HepG2 (cell line): Measurements from ENCODE around the gene SBK1. TPM values are rescaled to one million over a fixed set of nuclear protein-coding genes. Genes with fewer than 3 reads are reported as not detected.
A peak's percentile ranks its signal among the peaks of the same experiment; 100 is the strongest.

ENCODE experiments used
- ESRRA ChIP-seq: sonication (generic); formaldehyde crosslinking; IDR thresholded peaks from 2 replicates; pipeline ENCODE4 v1.5.1; 2020; ENCODE audit warnings: mild to moderate bottlenecking, low read depth, missing genetic modification reagents
- FOXA1 ChIP-seq, 2 experiments: fragments of 450-650 bp in 1 of 2; sonication (generic) in 1 of 2; formaldehyde crosslinking in 1 of 2; IDR thresholded peaks; 2 replicates each; pipeline versions ENCODE4 v1.4.0 to v1.6.1; 2016 to 2020; ENCODE audit warnings: missing genetic modification reagents in 1 of 2
- HNF4A ChIP-seq: sonication (generic); formaldehyde crosslinking; IDR thresholded peaks from 2 replicates; pipeline ENCODE4 v1.4.0; 2020; ENCODE audit warnings: missing genetic modification reagents
- SMARCE1 ChIP-seq: fragments of 450-650 bp; IDR thresholded peaks from 2 replicates; pipeline ENCODE4 v1.6.1; 2017; ENCODE audit warnings: borderline replicate concordance
- XBP1 ChIP-seq: sonication (generic); formaldehyde crosslinking; IDR thresholded peaks from 2 replicates; pipeline ENCODE4 v1.5.0; 2020; ENCODE audit warnings: missing genetic modification reagents
- ZNF253 ChIP-seq: sonication (generic); formaldehyde crosslinking; IDR thresholded peaks from 2 replicates; pipeline ENCODE4 v1.8.0; 2022; ENCODE audit warnings: mild to moderate bottlenecking, missing genetic modification reagents, borderline replicate concordance
- ZNF556 ChIP-seq: sonication (generic); formaldehyde crosslinking; IDR thresholded peaks from 2 replicates; pipeline ENCODE4 v1.4.0; 2020; ENCODE audit warnings: mild to moderate bottlenecking, missing genetic modification reagents, borderline replicate concordance
- ZNF746 ChIP-seq: sonication (generic); formaldehyde crosslinking; IDR thresholded peaks from 2 replicates; pipeline ENCODE4 v1.8.0; 2022; ENCODE audit warnings: mild to moderate bottlenecking, missing genetic modification reagents
- polyA plus RNA-seq, 8 experiments: library from polyadenylated mRNA; depleted of rRNA in 3 of 8; stranded (reverse) in 7 of 8; unstranded in 1 of 8; fragments of >200 nt; fragmentation: Illumina TruSeq in 4 of 8; extraction: Trizol in 4 of 8; gene quantifications; 2 replicates each; pipeline versions ENCODE4 v1.2.1 to v1.2.3, GENCODE V29; 2011 to 2016; ENCODE audit warnings: low read depth in 4 of 8, missing spikeins in 1 of 8, mixed read lengths in 1 of 8; ENCODE audit not compliant: insufficient read depth in 1 of 8
- total RNA-seq, 5 experiments: library from RNA; depleted of rRNA; stranded (reverse); fragments of >200 nt; fragmentation: Illumina TruSeq; extraction: Trizol; gene quantifications; 2 replicates each; pipeline ENCODE4 v1.2.3, GENCODE V29; 2016; ENCODE audit warnings: low read depth in 1 of 5
- TF ChIP-seq, protein P1 (sequence below): sonication (generic); formaldehyde crosslinking; IDR thresholded peaks from 2 replicates; pipeline ENCODE4 v1.4.0; 2020; ENCODE audit warnings: missing genetic modification reagents
- TF ChIP-seq, protein P2 (sequence below): sonication (generic); formaldehyde crosslinking; IDR thresholded peaks from 2 replicates; pipeline ENCODE4 v1.9.0; 2022; ENCODE audit warnings: missing genetic modification reagents, mild to moderate bottlenecking, borderline replicate concordance
- TF ChIP-seq, protein P3 (sequence below): sonication (generic); formaldehyde crosslinking; IDR thresholded peaks from one replicate; pipeline ENCODE4 v1.5.1; 2020; ENCODE audit warnings: mild to moderate bottlenecking, missing genetic modification reagents; ENCODE audit errors: not compliant biosample characterization

Gene SBK1
- total and polyA plus RNA-seq, 2 of the 13 experiments (the other 11 are each of a cell fraction or from before 2014, with no cell fraction given): 0.15 to 0.17 TPM

DNA sequence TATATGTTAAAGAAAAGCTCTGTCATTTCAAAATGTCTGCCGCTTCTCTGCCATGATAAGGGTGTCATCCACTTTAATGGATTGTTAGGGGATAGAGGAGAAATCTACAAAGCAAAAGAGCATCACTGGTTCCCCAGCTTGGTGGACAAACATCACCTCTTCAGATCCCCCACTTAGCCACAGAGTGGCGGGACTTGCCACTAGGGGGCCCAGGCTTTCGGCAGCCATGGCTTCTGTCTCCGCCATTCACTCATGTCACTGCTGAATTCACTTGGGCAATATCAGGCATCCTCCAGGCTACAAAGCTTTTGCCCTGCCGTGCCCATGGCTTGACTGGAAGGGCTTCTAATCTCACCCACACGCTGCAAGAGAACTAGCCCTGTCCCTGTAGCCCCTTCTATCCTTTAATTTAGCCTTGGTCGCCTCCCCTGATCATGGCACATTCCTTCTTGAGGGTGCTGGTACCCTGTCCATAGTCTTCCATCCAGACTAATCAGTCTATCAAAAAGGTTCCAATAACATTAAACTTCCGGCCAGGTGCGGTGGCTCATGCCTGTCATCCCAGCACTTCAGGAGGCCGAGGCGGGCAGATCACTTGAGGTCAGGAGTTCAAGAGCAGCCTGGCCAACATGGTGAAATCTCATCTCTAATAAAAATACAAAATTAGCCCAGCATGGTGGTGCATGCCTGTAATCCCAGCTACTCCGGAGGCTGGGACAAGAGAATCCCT lies 34.7 kb downstream of the SBK1 start (continued):
- TF ChIP-seq ZNF253 (CRISPR knock-in tag) (no peak), ESRRA (CRISPR knock-in tag) (no peak), SMARCE1 (no peak), ZNF746 (CRISPR knock-in tag) (no peak), HNF4A (CRISPR knock-in tag) (no peak), ZNF556 (CRISPR knock-in tag) (no peak), XBP1 (no peak), FOXA1 (IDR thresholded peaks at IDR 0.05) (no peak), FOXA1 (CRISPR knock-in tag; IDR thresholded peaks at IDR 0.05) (peak; percentile 17; the same call in 1 of the 2 replicates)
- TF ChIP-seq, protein P1, sequence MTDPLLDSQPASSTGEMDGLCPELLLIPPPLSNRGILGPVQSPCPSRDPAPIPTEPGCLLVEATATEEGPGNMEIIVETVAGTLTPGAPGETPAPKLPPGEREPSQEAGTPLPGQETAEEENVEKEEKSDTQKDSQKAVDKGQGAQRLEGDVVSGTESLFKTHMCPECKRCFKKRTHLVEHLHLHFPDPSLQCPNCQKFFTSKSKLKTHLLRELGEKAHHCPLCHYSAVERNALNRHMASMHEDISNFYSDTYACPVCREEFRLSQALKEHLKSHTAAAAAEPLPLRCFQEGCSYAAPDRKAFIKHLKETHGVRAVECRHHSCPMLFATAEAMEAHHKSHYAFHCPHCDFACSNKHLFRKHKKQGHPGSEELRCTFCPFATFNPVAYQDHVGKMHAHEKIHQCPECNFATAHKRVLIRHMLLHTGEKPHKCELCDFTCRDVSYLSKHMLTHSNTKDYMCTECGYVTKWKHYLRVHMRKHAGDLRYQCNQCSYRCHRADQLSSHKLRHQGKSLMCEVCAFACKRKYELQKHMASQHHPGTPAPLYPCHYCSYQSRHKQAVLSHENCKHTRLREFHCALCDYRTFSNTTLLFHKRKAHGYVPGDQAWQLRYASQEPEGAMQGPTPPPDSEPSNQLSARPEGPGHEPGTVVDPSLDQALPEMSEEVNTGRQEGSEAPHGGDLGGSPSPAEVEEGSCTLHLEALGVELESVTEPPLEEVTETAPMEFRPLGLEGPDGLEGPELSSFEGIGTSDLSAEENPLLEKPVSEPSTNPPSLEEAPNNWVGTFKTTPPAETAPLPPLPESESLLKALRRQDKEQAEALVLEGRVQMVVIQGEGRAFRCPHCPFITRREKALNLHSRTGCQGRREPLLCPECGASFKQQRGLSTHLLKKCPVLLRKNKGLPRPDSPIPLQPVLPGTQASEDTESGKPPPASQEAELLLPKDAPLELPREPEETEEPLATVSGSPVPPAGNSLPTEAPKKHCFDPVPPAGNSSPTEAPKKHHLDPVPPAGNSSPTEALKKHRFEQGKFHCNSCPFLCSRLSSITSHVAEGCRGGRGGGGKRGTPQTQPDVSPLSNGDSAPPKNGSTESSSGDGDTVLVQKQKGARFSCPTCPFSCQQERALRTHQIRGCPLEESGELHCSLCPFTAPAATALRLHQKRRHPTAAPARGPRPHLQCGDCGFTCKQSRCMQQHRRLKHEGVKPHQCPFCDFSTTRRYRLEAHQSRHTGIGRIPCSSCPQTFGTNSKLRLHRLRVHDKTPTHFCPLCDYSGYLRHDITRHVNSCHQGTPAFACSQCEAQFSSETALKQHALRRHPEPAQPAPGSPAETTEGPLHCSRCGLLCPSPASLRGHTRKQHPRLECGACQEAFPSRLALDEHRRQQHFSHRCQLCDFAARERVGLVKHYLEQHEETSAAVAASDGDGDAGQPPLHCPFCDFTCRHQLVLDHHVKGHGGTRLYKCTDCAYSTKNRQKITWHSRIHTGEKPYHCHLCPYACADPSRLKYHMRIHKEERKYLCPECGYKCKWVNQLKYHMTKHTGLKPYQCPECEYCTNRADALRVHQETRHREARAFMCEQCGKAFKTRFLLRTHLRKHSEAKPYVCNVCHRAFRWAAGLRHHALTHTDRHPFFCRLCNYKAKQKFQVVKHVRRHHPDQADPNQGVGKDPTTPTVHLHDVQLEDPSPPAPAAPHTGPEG: no peak
- TF ChIP-seq, protein P2, sequence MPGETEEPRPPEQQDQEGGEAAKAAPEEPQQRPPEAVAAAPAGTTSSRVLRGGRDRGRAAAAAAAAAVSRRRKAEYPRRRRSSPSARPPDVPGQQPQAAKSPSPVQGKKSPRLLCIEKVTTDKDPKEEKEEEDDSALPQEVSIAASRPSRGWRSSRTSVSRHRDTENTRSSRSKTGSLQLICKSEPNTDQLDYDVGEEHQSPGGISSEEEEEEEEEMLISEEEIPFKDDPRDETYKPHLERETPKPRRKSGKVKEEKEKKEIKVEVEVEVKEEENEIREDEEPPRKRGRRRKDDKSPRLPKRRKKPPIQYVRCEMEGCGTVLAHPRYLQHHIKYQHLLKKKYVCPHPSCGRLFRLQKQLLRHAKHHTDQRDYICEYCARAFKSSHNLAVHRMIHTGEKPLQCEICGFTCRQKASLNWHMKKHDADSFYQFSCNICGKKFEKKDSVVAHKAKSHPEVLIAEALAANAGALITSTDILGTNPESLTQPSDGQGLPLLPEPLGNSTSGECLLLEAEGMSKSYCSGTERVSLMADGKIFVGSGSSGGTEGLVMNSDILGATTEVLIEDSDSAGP (CRISPR knock-in tag): no peak
- TF ChIP-seq, protein P3, sequence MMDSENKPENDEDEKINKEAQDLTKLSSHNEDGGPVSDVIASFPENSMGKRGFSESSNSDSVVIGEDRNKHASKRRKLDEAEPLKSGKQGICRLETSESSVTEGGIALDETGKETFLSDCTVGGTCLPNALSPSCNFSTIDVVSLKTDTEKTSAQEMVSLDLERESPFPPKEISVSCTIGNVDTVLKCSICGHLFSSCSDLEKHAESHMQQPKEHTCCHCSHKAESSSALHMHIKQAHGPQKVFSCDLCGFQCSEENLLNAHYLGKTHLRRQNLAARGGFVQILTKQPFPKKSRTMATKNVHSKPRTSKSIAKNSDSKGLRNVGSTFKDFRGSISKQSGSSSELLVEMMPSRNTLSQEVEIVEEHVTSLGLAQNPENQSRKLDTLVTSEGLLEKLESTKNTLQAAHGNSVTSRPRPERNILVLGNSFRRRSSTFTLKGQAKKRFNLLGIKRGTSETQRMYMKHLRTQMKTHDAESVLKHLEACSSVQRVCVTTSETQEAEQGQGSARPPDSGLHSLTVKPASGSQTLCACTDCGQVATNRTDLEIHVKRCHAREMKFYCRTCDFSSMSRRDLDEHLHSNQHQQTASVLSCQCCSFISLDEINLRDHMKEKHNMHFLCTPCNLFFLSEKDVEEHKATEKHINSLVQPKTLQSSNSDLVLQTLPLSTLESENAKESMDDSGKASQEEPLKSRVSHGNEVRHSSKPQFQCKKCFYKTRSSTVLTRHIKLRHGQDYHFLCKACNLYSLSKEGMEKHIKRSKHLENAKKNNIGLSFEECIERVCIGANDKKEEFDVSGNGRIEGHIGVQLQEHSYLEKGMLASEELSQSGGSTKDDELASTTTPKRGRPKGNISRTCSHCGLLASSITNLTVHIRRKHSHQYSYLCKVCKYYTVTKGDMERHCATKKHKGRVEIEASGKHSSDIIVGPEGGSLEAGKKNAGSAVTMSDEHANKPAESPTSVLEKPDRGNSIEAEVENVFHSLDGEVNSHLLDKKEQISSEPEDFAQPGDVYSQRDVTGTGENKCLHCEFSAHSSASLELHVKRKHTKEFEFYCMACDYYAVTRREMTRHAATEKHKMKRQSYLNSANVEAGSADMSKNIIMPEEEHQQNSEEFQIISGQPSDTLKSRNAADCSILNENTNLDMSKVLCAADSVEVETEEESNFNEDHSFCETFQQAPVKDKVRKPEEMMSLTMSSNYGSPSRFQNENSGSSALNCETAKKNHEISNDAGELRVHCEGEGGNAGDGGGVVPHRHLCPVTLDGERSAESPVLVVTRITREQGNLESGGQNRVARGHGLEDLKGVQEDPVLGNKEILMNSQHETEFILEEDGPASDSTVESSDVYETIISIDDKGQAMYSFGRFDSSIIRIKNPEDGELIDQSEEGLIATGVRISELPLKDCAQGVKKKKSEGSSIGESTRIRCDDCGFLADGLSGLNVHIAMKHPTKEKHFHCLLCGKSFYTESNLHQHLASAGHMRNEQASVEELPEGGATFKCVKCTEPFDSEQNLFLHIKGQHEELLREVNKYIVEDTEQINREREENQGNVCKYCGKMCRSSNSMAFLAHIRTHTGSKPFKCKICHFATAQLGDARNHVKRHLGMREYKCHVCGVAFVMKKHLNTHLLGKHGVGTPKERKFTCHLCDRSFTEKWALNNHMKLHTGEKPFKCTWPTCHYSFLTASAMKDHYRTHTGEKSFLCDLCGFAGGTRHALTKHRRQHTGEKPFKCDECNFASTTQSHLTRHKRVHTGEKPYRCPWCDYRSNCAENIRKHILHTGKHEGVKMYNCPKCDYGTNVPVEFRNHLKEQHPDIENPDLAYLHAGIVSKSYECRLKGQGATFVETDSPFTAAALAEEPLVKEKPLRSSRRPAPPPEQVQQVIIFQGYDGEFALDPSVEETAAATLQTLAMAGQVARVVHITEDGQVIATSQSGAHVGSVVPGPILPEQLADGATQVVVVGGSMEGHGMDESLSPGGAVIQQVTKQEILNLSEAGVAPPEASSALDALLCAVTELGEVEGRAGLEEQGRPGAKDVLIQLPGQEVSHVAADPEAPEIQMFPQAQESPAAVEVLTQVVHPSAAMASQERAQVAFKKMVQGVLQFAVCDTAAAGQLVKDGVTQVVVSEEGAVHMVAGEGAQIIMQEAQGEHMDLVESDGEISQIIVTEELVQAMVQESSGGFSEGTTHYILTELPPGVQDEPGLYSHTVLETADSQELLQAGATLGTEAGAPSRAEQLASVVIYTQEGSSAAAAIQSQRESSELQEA (CRISPR knock-in tag): no peak
